Measurements from ENCODE around the gene LATS2.

GRCh38 chr13:21089830-21090229 lies 28.4 kb upstream of the LATS2 start:
- no peak for TF ChIP-seq CTCF (IDR thresholded peaks at IDR 0.05)
- no peak for TF ChIP-seq POLR2A (IDR thresholded peaks at IDR 0.05)

Measured in esophagus squamous epithelium (tissue), 4 donors.